OCI-LY7 (cell line): ENCODE measurements around the gene GSE1. TPM values are rescaled to one million over a fixed set of nuclear protein-coding genes. Genes with fewer than 3 reads are reported as not detected.

Source experiments
- BruUV-seq: library from RNA; stranded (reverse); fragments of 400-500 nt; replicated peaks from 2 replicates; lab custom pipeline; 2021; lab: Mats Ljungman, UMichigan
- CTCF ChIA-PET: fragments of 300-600 bp; sonication (Branson Sonifier 250); formaldehyde crosslinking; loops from one replicate; lab custom pipeline; 2022; ENCODE audit warnings: antibody characterized with exemption; ENCODE audit not compliant: unreplicated experiment; lab: Charles Lee
- POLR2A ChIA-PET: fragments of 300-600 bp; sonication (Branson Sonifier 250); formaldehyde crosslinking; loops from one replicate; lab custom pipeline; 2022; ENCODE audit warnings: antibody characterized with exemption; lab: Charles Lee
- DNase-seq: peaks from one replicate; pipeline ENCODE4 v3.0.0-alpha.2; 2015; ENCODE audit warnings: low spot score
- H2AFZ ChIP-seq: fragments of 200-600 bp; sonication (generic), shearing (Covaris generic); 2 replicates; pipeline ENCODE4 v1.6.1; 2014; ENCODE audit warnings: mild to moderate bottlenecking, antibody characterized with exemption, low read length, moderate library complexity
- H3K27ac ChIP-seq: fragments of 200-600 bp; sonication (generic); 2 replicates; pipeline ENCODE4 v1.5.1; 2014; ENCODE audit warnings: mixed run types, low read depth, mild to moderate bottlenecking, moderate library complexity, low read length, inconsistent platforms; ENCODE audit not compliant: poor library complexity, severe bottlenecking
- H3K36me3 ChIP-seq: fragments of 200-600 bp; sonication (generic); 2 replicates; pipeline ENCODE4 v1.6.1; 2014; ENCODE audit warnings: mild to moderate bottlenecking, antibody characterized with exemption, low read length, moderate library complexity, mixed read lengths; ENCODE audit not compliant: insufficient read depth
- H3K4me1 ChIP-seq: fragments of 200-600 bp; sonication (generic); 2 replicates; pipeline ENCODE4 v1.5.1; 2014; ENCODE audit warnings: mild to moderate bottlenecking, low read length; ENCODE audit not compliant: insufficient read depth, poor library complexity, severe bottlenecking
- H3K4me2 ChIP-seq: fragments of 200-600 bp; sonication (generic); 2 replicates; pipeline ENCODE4 v1.6.1; 2014; ENCODE audit warnings: mild to moderate bottlenecking, low read length
- H3K4me3 ChIP-seq: fragments of 200-600 bp; sonication (generic); 2 replicates; pipeline ENCODE4 v1.5.1; 2014; ENCODE audit warnings: mild to moderate bottlenecking, low read depth, low read length; ENCODE audit not compliant: poor library complexity, severe bottlenecking
- H3K79me2 ChIP-seq: fragments of 200-600 bp; sonication (generic); 2 replicates; pipeline ENCODE4 v1.6.1; 2016; ENCODE audit warnings: low read depth, mild to moderate bottlenecking, low read length, moderate library complexity, mixed read lengths; ENCODE audit not compliant: insufficient read depth
- H3K9me2 ChIP-seq: fragments of 200-600 bp; sonication (generic); 2 replicates; pipeline ENCODE4 v1.6.1; 2016; ENCODE audit warnings: mild to moderate bottlenecking, low read length, mixed read lengths; ENCODE audit not compliant: insufficient read depth
- H3K9me3 ChIP-seq: fragments of 200-600 bp; sonication (generic); 2 replicates; pipeline ENCODE4 v1.6.1; 2014; ENCODE audit warnings: mild to moderate bottlenecking, mixed run types, low read length, mixed read lengths
- H4K20me1 ChIP-seq: fragments of 200-600 bp; sonication (generic); 2 replicates; pipeline ENCODE4 v1.6.1; 2014; ENCODE audit warnings: mild to moderate bottlenecking, antibody characterized with exemption, low read length, moderate library complexity, mixed read lengths; ENCODE audit not compliant: insufficient read depth
- EZH2phosphoT487 ChIP-seq: fragments of 200-600 bp; sonication (generic); IDR thresholded peaks from 2 replicates; pipeline ENCODE4 v1.6.1; 2018; ENCODE audit warnings: low read depth, borderline replicate concordance, mild to moderate bottlenecking, mixed run types, antibody characterized with exemption, low read length, moderate library complexity, mixed read lengths
- intact Hi-C: fragments of 100-400 bp; cut with micrococcal nuclease; formaldehyde crosslinking; loops from one replicate; pipeline ENCODE4 v1.10.0; 2022; ENCODE audit not compliant: unreplicated experiment
- total RNA-seq, 2 experiments: library from RNA; depleted of rRNA in 1 of 2; stranded (reverse); fragments of >200 nt in 1 of 2; shearing (Covaris generic) in 1 of 2; gene quantifications; 2 replicates each; pipeline ENCODE4 v1.2.3, GENCODE V29; 2014 to 2022
- TF ChIP-seq, protein P1 (sequence below): fragments of 200-600 bp; sonication (generic); conservative IDR thresholded peaks from 2 replicates; pipeline ENCODE4 v1.5.1; 2014; ENCODE audit warnings: mild to moderate bottlenecking, antibody characterized with exemption, low read length, moderate library complexity, mixed read lengths

The GSE1 gene
- total RNA-seq, 2 experiments from 2014 or later = 30.9 to 66.6 TPM

DNA sequence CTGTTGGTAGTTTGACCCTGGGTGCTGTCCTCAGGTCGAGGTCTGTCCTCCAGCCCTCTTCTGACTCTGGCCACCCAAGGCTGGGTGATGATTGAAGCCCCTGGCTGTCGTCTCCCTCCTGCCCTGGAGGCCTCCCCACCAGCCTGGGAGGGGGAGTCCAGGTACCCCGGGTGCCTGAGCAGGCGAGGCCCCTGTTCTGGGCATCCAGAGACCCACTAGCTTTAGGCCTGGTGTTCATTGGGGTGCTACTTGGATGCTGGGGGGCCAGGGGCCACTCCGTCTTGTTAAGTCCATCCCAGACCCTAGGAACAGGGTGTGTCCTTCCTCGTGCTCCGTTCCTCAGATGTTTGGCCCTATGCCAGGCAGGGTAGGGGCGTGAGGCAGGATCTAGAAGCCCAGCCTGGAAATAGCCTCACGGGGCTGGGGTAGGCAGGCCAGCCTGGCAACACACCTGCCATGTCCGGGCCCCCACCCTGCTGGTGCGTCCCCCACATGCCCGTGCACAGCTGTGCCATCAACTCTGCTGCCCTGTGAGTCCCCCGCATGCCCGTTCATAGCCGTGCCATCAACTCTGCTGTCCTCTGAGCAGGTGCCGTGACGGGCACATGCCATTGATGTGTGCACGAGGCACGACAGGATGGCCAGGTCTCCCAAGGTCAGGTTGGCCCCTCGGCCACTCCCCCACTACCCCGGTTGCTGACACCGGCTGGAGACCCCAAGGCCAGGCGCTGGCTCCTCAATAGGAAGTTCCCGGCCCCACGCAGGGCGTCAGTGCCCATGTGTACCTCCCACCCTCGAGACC, 38.7 kb downstream of the GSE1 start:
- H3K9me2 ChIP-seq = no peaks in the 10 kb centered on the region
- no peak overlapping the region for H3K27ac ChIP-seq
- peak overlapping the region; percentile 21; the same call in 1 of the 2 replicates for H3K4me2 ChIP-seq
- ChIA-PET CTCF (no interaction called here), POLR2A (no interaction called here)
- intact Hi-C loops = no loop called here
- no peaks in the 10 kb centered on the region for H3K9me3 ChIP-seq
- no TSS peak for BruUV-seq
- peaks cover 75% of the 10 kb centered on the region for H3K36me3 ChIP-seq
- H4K20me1 ChIP-seq = no peaks in the 10 kb centered on the region
- no peak for TF ChIP-seq EZH2phosphoT487
- TF ChIP-seq, protein P1, sequence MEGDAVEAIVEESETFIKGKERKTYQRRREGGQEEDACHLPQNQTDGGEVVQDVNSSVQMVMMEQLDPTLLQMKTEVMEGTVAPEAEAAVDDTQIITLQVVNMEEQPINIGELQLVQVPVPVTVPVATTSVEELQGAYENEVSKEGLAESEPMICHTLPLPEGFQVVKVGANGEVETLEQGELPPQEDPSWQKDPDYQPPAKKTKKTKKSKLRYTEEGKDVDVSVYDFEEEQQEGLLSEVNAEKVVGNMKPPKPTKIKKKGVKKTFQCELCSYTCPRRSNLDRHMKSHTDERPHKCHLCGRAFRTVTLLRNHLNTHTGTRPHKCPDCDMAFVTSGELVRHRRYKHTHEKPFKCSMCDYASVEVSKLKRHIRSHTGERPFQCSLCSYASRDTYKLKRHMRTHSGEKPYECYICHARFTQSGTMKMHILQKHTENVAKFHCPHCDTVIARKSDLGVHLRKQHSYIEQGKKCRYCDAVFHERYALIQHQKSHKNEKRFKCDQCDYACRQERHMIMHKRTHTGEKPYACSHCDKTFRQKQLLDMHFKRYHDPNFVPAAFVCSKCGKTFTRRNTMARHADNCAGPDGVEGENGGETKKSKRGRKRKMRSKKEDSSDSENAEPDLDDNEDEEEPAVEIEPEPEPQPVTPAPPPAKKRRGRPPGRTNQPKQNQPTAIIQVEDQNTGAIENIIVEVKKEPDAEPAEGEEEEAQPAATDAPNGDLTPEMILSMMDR = no peak
- H3K4me3 ChIP-seq = no peak overlapping the region
- DNase-seq = no peak
- no peaks in the 10 kb centered on the region for H3K79me2 ChIP-seq
- no peak overlapping the region for H2AFZ ChIP-seq
- H3K4me1 ChIP-seq = peaks cover 12% of the 10 kb centered on the region

DNA sequence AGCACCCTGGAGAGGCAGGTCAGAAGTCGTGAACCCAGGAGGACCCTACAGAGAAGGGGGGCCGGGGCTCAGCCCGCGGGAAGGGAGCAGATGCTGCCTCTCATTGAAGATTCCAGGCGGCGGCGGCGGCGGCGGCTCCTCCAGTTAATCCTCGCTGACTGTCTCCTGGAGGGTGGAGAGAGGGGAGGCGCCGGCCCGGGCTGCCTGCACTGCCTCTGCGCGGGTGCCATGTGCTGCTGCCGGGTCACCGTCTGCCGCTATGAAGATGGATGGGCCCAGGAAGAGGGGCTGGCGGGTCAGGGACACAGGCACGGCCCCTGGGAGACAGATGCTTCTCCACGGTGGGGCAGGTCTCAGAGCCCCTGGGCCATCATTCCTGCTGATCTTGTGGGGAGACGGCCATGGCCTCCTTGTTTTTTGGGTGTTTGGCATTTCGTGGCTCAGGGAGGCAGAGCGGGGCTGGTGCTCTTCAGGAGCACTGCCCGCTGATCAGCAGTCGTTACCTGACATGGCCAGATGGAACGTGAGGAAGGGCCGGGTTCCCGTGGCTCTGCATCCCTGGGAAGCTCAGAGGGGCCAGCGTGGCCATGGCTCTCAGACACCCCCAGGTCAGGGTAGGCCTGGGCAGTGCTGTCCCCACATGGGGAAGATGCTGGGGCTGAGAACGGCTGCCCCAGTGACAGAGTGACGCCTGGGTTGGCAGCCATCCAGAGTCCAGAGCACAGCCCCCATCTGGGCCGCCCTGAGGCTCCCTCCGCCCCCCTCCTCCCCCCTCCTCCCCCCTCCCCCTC, 39.5 kb downstream of the GSE1 start:
- no TSS peak for BruUV-seq
- no peak overlapping the region for H2AFZ ChIP-seq
- ChIA-PET CTCF (no interaction called here), POLR2A (no interaction called here)
- no peak overlapping the region for H3K4me2 ChIP-seq
- intact Hi-C loops = no loop called here
- no peaks in the 10 kb centered on the region for H3K79me2 ChIP-seq
- H3K27ac ChIP-seq = no peak overlapping the region
- H3K9me2 ChIP-seq = no peaks in the 10 kb centered on the region
- no peaks in the 10 kb centered on the region for H3K9me3 ChIP-seq
- H3K4me1 ChIP-seq = peaks cover 12% of the 10 kb centered on the region
- H3K4me3 ChIP-seq = no peak overlapping the region
- H3K36me3 ChIP-seq = peaks cover 83% of the 10 kb centered on the region
- no peak for TF ChIP-seq EZH2phosphoT487
- TF ChIP-seq, protein P1 = no peak
- DNase-seq = peak; percentile 12
- H4K20me1 ChIP-seq = no peaks in the 10 kb centered on the region
